Stimulated activated CD8-positive, alpha-beta memory T cell treated with anti-CD3 and anti-CD28 coated beads, Interleukin-7, amount 100 ng/mL, for 1 hour (primary cell): ENCODE data around the gene KRTAP6-3.

Source experiments
- DNase-seq, 2 donors: peaks; one replicate each; pipeline ENCODE4 v3.0.0-alpha.2; 2020; ENCODE audit warnings: low read depth in 2 of 2

The KRTAP6-3 gene

DNA sequence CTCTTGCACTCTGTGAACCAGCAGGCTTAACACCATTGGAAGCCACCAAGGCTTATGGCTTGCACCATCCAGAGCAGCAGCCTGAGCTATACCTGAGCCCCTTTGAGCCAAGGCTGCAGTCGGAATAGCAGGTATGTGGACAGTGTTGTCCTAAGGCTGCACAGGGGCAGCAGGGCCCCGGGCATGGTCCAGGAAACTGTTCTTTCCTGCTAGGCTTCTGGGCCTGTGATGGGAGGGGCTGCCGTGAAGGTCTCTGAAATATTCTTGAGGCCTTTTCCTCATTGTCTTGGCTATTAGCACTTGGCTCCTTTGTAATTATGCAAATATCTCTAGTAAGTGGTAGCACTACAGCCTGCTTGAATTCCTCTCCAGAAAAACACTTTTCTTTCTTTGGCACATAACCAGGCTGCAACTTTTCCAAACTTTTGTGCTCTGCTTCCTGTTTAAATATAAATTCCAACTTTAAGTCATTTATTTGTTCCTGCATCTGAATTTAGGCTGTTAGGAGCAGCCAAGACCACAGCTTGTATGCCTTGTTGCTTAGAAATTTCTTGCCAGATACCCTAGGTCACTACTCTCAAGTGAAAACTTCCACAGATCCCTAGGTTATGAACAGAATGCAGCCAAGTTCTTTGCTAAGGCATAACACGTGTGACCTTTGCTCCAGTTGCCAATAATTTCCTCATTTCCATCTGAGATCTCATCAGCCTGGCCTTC is 33.4 kb downstream of the KRTAP6-3 start:
- DNase-seq = no peak

DNA sequence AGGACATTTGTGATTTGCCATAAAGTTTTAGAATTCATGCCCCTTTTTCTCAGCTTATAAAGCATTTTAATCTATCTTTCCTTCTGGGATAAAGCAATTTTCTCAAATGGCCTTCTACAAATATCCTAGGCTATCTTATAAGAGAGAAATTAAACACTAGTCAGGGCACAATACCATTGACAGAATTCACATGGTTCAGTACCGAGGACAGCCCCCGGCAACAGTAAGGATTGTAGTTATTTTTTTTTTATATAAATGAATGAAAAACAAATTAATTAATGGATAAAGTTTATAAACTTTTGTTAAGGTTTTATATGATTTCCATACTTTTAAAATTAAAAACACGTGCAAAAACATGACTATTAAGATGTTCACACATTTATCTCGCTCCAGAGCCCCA is 35.9 kb downstream of the KRTAP6-3 start:
- DNase-seq = no peak

DNA sequence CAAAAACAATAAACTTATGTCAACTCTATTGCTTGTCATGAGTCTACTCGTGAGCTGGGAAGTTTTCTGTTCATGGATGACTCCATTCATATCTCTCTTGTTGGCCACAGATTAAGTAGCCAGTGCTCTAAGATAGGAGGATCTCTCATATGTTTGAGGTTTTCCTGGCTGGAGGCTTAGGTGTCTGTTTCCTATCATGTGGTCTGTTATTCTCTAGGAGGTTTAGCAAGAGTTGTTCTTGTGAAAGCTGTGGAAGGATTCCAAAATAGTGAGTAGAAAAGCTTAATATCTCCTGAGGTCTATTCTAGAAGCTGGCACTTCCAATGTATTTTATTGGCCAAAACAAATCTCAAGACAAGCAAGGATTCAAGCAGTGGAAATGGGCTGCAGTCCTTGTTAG is 37.0 kb downstream of the KRTAP6-3 start:
- no peak for DNase-seq

DNA sequence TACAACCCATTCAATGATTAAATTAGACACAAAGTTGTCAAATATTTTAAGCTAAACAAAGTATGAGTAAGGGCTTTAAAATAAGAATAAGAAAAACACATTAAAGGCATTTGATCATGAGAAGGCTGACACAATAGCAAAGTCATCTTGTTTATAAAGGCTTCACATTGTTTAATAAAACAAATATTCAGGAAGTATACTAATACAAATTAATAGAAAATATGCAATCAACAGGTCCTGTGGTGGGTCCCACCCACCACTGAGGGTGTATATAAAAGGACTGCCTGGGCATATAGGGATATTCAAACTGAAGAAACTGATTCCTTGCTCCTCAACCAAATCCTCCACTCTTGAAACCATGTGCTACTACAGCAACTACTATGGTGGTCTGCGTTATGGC is 42.7 kb downstream of the KRTAP6-3 start, which contains the start of gene KRTAP20-2:
KRTAP20-2 (plus strand) TSS at position 301 of the 400 bp plus-strand sequence; CDS start at position 359, 58 bp downstream.
- no peak for DNase-seq

DNA sequence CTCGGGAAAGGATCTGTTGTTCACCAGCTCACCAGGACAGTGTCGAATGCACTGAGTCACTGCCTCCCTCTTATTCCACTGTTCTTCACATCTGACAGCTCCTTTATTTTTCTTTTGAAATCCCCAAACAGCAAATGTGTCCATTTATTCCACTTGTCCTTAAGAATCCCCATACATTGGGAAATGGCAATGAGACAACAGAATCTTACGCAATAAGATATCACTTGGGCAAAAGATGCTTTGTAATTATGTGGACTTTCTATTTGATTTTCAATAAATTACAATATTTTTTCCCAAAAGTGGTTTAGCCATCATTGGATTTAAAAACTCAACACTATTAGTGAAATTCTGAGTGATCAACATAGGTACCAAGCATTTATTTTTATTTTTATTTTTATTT is 46.4 kb downstream of the KRTAP6-3 start:
- DNase-seq = no peak

DNA sequence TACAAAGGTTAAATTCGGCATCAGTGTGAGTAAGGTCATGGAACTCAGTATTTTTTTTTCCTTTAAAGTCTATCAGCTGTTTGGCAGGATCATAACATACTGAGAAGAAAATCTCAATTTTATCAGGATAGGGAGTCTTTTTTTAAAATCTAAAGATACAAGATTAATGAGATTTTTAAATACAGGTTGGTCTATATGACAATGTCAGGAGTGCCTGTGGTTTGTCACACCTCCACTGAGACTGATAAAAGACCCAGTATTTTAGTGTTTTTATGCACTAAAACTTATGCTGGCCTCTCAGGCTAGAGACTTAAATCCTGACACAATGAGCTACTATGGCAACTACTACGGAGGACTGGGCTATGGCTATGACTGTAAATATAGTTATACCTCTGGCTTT is 50.3 kb downstream of the KRTAP6-3 start, which contains the start of gene KRTAP20-3:
KRTAP20-3 (plus strand) TSS at position 301 of the 400 bp plus-strand sequence.
- DNase-seq = no peak
